Measurements from ENCODE around the gene ROR2. TPM values are rescaled to one million over a fixed set of nuclear protein-coding genes. Genes with fewer than 3 reads are reported as not detected.

The ROR2 gene
- total RNA-seq, 1 donor = 13.8 TPM

DNA sequence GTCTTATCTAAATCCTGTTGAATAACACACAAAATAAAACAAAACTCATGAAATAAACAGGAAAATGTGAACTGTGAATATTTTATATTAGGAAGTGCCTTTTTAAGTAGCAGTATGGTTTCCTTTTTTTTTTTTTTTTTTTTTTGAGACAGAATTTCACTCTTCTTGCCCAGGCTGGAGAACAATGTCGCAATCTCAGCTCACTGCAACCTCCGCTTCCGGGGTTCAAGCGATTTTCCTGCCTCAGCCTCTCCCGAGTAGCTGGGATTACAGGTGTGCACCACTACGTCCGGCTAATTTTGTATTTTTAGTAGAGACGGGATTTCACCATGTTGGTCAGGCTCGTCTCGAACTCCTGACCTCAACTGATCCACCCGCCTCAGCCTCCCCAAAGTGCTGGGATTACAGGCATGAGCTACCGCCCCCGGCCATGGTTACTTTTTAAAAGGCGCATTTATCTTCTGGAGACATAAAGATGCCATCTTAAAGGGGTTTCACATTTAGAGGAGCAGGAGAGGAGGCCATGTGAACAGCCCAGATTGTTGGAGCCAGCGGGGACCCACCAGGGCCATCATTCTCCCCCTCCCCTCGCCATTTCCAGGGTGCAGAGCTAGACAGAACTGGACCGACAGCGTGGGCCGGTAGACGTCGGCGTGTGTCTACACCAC is 64.1 kb downstream of the ROR2 start:
- H3K4me2 ChIP-seq (ENCODE audit: insufficient read depth, low read length) = no peak overlapping the region
- no peak overlapping the region for H3K4me3 ChIP-seq (ENCODE audit: insufficient read depth, low read length)
- no peaks in the 10 kb centered on the region for H3K36me3 ChIP-seq (ENCODE audit: insufficient read depth, low read length)
- no peak for DNase-seq (ENCODE audit: insufficient read length, low spot score, missing footprints)
- peaks cover 26% of the 10 kb centered on the region for H3K4me1 ChIP-seq (ENCODE audit: insufficient read depth, low read length)
- no peaks in the 10 kb centered on the region for H3K79me2 ChIP-seq (ENCODE audit: insufficient read depth, low read length)
- TF ChIP-seq, protein P1, sequence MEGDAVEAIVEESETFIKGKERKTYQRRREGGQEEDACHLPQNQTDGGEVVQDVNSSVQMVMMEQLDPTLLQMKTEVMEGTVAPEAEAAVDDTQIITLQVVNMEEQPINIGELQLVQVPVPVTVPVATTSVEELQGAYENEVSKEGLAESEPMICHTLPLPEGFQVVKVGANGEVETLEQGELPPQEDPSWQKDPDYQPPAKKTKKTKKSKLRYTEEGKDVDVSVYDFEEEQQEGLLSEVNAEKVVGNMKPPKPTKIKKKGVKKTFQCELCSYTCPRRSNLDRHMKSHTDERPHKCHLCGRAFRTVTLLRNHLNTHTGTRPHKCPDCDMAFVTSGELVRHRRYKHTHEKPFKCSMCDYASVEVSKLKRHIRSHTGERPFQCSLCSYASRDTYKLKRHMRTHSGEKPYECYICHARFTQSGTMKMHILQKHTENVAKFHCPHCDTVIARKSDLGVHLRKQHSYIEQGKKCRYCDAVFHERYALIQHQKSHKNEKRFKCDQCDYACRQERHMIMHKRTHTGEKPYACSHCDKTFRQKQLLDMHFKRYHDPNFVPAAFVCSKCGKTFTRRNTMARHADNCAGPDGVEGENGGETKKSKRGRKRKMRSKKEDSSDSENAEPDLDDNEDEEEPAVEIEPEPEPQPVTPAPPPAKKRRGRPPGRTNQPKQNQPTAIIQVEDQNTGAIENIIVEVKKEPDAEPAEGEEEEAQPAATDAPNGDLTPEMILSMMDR (IDR thresholded peaks at IDR 0.05; ENCODE audit: extremely low read depth, low read depth, low read length) = no peak
- no peaks in the 10 kb centered on the region for H4K20me1 ChIP-seq (ENCODE audit: insufficient read depth, low read length)
- no peak overlapping the region for H2AFZ ChIP-seq (ENCODE audit: low read length)
- H3K27me3 ChIP-seq (ENCODE audit: insufficient read depth, low read length) = peaks cover 3% of the 10 kb centered on the region
- H3K9me3 ChIP-seq (ENCODE audit: low read depth, low read length) = no peaks in the 10 kb centered on the region
- no peak overlapping the region for H3K27ac ChIP-seq (ENCODE audit: low read depth, low read length)

DNA sequence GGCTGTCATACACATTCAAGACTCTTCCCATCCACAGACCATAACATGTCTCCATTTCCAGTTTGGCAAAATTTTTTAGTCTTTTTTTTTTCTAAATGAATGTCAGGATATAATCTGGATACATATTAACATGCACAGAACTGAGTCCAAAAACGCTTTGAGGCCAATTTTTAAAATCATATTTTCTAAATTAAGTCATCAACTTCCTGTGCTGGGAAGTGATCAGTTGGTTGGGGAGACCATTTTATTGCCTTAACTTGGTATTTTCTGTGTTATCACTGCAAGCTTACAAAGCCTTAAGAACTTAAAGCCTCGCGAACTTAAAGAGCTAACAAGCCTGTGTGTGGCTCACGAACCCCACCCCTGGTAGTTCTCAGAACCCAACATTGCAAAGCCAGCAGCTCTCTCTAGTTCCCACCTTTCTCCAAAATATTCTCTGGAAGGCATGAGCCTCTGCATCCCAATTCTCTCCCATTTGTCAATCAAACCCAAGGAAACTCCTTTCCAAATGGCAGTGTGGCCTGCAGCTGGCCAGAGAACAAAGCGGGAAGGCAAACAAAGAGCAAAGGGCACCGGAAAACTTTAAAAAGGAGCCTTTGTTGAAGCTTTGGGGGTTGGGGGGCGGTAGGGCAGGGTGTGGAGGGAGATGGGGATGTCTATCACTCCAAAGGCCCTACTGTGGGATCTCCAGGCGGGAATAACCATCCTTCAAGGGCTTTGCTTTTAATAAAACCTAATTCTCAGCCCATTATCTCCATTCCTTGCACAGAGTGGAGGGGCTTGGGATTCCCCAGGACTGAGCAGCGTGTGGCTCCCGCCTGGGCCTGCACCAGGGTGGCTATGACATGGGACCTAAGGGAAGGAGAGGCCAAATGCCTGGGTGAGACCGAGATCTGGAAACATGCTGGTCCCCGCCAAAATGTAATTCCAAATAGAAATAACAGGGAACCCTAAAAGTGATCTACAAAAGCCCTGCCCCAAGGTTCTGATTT is 65.0 kb downstream of the ROR2 start:
- no peak for DNase-seq (ENCODE audit: insufficient read length, low spot score, missing footprints)
- H3K79me2 ChIP-seq (ENCODE audit: insufficient read depth, low read length) = no peaks in the 10 kb centered on the region
- H3K9me3 ChIP-seq (ENCODE audit: low read depth, low read length) = no peaks in the 10 kb centered on the region
- H3K36me3 ChIP-seq (ENCODE audit: insufficient read depth, low read length) = no peaks in the 10 kb centered on the region
- no peak overlapping the region for H3K4me3 ChIP-seq (ENCODE audit: insufficient read depth, low read length)
- H2AFZ ChIP-seq (ENCODE audit: low read length) = no peak overlapping the region
- H4K20me1 ChIP-seq (ENCODE audit: insufficient read depth, low read length) = no peaks in the 10 kb centered on the region
- no peak overlapping the region for H3K4me2 ChIP-seq (ENCODE audit: insufficient read depth, low read length)
- peak overlapping the region; percentile 0 for H3K27ac ChIP-seq (ENCODE audit: low read depth, low read length)
- peaks cover 3% of the 10 kb centered on the region for H3K27me3 ChIP-seq (ENCODE audit: insufficient read depth, low read length)
- peaks cover 26% of the 10 kb centered on the region for H3K4me1 ChIP-seq (ENCODE audit: insufficient read depth, low read length)
- TF ChIP-seq, protein P1 (IDR thresholded peaks at IDR 0.05; ENCODE audit: extremely low read depth, low read depth, low read length) = no peak

DNA sequence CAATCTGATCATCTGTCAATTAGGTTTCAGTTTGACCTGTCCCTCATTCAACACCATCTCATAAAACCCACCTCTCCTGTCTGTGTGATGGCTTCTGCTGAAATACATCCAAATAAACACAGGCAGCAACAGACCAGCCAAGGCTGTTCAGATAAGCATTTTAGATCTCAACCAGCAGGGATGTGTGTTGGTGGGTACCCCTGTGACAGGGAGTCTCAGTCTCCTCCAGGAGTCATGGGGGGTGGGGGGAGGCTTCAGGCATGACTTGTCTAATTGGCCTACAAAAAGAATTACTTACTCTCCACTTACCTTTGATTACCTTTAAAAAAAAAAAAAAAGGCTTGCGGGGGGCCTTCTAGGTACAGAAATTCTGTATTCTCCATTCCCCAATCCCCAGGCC is 65.9 kb downstream of the ROR2 start:
- Histone ChIP-seq H3K27me3 (ENCODE audit: insufficient read depth, low read length) (peaks cover 3% of the 10 kb centered on the region), H2AFZ (ENCODE audit: low read length) (no peak overlapping the region), H3K79me2 (ENCODE audit: insufficient read depth, low read length) (no peaks in the 10 kb centered on the region), H4K20me1 (ENCODE audit: insufficient read depth, low read length) (no peaks in the 10 kb centered on the region), H3K36me3 (ENCODE audit: insufficient read depth, low read length) (no peaks in the 10 kb centered on the region), H3K27ac (ENCODE audit: low read depth, low read length) (no peak overlapping the region), H3K9me3 (ENCODE audit: low read depth, low read length) (no peaks in the 10 kb centered on the region), H3K4me1 (ENCODE audit: insufficient read depth, low read length) (peaks cover 26% of the 10 kb centered on the region), H3K4me3 (ENCODE audit: insufficient read depth, low read length) (no peak overlapping the region), H3K4me2 (ENCODE audit: insufficient read depth, low read length) (no peak overlapping the region)
- no peak for DNase-seq (ENCODE audit: insufficient read length, low spot score, missing footprints)
- TF ChIP-seq, protein P1 (IDR thresholded peaks at IDR 0.05; ENCODE audit: extremely low read depth, low read depth, low read length) = no peak

DNA sequence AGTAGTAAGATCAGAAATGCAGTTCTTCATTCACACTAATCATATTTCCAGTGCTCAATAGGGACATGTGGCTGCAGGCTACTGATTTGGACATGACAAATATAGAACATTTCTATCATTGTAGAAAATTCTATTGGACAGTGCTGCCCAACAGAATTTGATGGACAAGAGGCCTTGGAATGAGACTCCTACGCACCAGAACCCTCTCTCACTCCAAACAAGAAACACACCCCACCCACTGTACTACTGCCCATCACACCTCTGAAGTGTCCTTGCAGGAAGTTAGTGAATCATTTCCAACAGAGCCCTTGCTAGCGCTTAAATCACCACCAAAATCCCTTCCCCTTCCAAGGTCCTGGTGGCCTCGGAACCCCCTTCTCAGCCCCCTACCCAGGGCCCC is 66.5 kb downstream of the ROR2 start:
- H3K4me2 ChIP-seq (ENCODE audit: insufficient read depth, low read length) = no peak overlapping the region
- TF ChIP-seq, protein P1 (IDR thresholded peaks at IDR 0.05; ENCODE audit: extremely low read depth, low read depth, low read length) = no peak
- no peaks in the 10 kb centered on the region for H3K9me3 ChIP-seq (ENCODE audit: low read depth, low read length)
- H2AFZ ChIP-seq (ENCODE audit: low read length) = no peak overlapping the region
- peaks cover 26% of the 10 kb centered on the region for H3K4me1 ChIP-seq (ENCODE audit: insufficient read depth, low read length)
- H3K27me3 ChIP-seq (ENCODE audit: insufficient read depth, low read length) = peaks cover 1% of the 10 kb centered on the region
- no peak for DNase-seq (ENCODE audit: insufficient read length, low spot score, missing footprints)
- no peaks in the 10 kb centered on the region for H3K36me3 ChIP-seq (ENCODE audit: insufficient read depth, low read length)
- H3K79me2 ChIP-seq (ENCODE audit: insufficient read depth, low read length) = no peaks in the 10 kb centered on the region
- H4K20me1 ChIP-seq (ENCODE audit: insufficient read depth, low read length) = no peaks in the 10 kb centered on the region
- no peak overlapping the region for H3K27ac ChIP-seq (ENCODE audit: low read depth, low read length)
- no peak overlapping the region for H3K4me3 ChIP-seq (ENCODE audit: insufficient read depth, low read length)

All from osteoblast (primary cell).